Measurements from ENCODE around the gene SEC61A2.
"Not testable (repeated sequence)": the region's sequence is repeated elsewhere in the genome, so short reads cannot be mapped to it uniquely, and the experiment has no call there.

Gene SEC61A2

GRCh38 chr10:12156367-12157123 is 27.1 kb downstream of the SEC61A2 start:
- DNase-seq (ENCODE audit: extremely low spot score, insufficient read length, low read depth) = no peak
- no peak for FAIRE-seq

DNA sequence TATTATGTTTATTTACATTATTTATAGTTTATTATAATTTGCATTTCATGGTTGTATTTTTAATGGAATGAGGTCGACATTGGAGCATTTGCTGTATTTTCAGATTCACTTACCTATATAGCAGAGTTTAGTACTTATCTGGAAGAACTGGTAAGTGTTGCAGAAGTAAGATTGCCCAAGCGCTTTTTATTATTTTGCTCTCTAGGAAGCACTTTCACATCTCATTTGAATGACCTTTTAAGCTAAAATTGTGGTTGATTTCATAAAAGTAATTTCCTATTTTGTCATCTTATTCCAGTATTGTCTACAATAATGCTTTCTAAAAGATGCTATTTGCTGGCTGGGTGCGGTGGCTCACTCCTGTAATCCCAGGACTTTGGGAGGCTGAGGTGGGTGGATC is 28.6 kb downstream of the SEC61A2 start:
- DNase-seq (ENCODE audit: extremely low spot score, insufficient read length, low read depth) (no peak), FAIRE-seq (no peak)

GRCh38 chr10:12160664-12161063 is 31.2 kb downstream of the SEC61A2 start:
- DNase-seq (ENCODE audit: extremely low spot score, insufficient read length, low read depth) (no peak), FAIRE-seq (no peak)

DNA sequence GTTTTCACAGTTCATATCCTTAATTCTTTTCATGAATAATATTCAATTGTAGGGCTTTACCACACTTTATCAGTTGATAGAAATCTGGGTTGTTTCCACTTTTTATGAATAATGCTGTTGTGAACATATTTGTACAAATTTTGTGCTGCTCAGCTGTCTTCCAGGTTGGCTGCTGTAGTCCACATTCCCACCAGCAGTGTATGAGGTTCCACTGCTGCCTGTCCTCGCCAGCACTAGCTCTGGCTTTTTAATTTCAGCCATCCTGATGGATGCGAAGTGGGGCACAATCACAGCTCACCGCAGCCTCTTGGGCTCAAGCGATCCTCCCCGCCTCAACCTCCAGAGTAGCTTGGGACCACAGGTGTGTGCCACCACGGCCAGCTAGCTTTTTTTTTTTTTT is 33.5 kb downstream of the SEC61A2 start:
- DNase-seq (ENCODE audit: extremely low spot score, insufficient read length, low read depth) = no peak
- FAIRE-seq = no peak

DNA sequence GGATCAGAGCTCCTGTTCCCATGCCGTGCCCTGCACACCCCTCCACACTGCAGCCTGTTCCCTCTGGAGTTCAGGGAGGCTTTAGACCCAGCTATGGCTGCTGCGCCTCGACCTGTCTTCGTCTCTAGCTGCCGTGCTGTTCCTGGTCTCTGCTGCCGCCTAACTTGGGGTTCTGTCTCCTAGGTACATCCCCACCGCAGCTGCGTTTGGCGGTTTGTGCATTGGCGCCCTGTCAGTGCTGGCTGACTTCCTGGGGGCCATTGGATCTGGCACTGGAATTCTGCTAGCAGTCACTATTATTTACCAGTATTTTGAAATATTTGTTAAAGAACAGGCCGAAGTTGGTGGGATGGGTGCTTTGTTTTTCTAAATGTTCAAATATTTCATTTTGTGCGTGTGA is 34.6 kb downstream of the SEC61A2 start:
- DNase-seq (ENCODE audit: extremely low spot score, insufficient read length, low read depth) (no peak), FAIRE-seq (no peak)

DNA sequence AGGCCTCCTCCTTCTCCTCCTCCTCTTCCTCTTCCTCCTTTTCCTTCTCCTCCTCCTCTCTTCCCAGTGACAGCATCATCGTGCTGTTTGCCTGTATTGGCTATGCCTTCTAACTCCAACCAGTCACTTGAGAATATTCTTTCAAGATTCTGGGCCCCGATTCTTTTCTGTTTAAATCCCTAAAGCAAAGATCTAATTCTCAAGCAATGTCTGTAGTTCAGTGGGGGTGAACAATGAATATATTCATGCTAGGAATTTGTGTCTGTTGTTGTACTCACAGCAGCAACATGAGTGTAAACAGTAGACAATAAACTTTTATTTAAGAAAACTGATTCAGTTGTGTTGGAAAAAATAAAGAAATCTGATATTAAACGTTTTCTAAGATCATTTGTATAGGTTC is 35.6 kb downstream of the SEC61A2 start:
- FAIRE-seq (no peak), DNase-seq (ENCODE audit: extremely low spot score, insufficient read length, low read depth) (no peak)

- no peak for FAIRE-seq
These were observed 36.7 kb downstream of the SEC61A2 start for GRCh38 chr10:12165999-12166775.

DNA sequence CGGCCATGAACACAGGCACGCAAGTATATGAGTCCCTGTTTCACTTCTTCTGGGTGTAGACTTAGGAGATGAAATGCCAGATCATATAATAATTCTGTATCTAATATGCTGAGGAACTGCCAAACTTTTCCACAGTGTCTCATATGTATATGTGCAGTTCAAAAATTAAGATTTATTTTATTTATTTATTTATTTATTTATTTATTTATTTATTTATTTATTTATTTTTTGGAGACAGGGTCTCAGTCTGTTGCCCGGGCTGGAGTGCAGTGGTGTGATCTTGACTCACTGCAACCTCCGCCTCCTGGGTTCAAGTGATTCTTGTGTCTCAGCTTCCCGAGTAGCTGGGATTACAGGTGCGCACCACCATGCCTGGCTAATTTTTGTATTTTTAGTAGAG is 42.0 kb downstream of the SEC61A2 start:
- DNase-seq (ENCODE audit: extremely low spot score, insufficient read length, low read depth); FAIRE-seq: not testable (repeated sequence)

More at GRCh38 chr10:12165999-12166775, 36.7 kb downstream of the SEC61A2 start:
- no peak for DNase-seq (ENCODE audit: extremely low spot score, insufficient read length, low read depth)

GRCh38 chr10:12177642-12178041 is 48.2 kb downstream of the SEC61A2 start:
- no peak for DNase-seq (ENCODE audit: extremely low spot score, insufficient read length, low read depth)
- FAIRE-seq = no peak

DNA sequence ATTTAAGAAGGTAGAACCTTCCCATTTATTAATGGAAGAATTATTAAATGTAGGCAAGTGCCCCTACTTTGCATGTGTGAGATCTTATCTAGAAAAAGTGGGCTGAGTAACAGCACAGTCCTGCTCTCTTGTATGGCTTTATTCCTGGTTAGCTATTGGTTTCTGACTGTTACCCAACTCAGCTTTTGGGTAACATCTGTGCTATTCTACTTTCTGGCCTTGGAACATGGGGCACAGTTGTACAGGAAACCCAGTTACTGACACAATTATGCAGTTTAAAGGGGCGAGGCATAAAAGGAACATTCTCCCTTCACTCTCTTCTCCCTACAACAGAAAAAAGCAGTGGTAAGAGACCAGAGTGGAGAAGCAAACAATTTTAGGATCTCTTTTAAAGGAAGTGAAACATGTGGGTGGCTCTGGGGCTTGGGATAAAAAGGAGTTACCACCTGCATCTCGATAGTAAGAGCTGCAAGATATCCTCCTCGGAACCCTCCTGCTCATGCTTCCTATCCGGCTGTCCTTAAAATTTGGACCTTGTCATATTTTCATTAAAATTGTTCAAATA is 50.2 kb downstream of the SEC61A2 start:
- DNase-seq (ENCODE audit: extremely low spot score, insufficient read length, low read depth) = no peak
- FAIRE-seq = no peak

DNA sequence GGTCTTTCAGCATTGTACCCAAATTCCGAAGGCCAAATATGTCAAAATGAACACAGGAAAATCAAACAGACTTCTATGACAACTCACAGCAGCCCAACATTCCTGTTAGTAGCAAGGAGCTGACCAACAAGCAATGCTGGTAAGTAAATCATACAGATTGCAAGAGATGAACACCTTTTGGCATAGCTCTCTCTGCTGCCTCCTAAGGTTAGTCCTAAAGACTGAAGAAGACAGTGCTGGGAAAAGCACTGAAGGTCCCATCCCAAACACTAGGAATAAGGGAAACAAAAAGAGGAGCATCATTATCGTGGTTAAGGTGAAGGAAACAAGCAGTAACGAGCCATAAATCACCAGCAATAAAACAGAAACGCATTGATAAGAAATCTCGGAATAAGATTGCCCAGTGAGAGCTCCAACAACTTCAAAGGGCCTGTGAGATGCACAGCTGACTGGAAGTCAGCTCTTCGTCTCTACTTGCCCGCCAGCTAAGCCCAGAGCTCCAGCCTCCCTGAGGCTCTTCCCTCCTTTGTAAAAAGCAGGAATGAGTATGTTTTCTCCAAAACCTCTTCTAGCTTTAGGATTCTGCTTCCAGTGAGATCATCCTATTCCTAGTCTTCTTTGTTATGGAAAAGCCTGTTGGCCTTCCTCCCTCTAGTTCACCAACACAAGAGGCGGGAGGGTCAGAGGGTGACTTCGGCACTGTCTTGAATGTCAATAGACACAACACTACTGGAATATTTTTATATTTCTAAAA is 50.9 kb downstream of the SEC61A2 start:
- DNase-seq (ENCODE audit: extremely low spot score, insufficient read length, low read depth) (no peak), FAIRE-seq (no peak)

GRCh38 chr10:12181065-12181775 is 51.7 kb downstream of the SEC61A2 start:
- DNase-seq (ENCODE audit: extremely low spot score, insufficient read length, low read depth) (no peak), FAIRE-seq (no peak)

GRCh38 chr10:12184165-12184564 is 54.7 kb downstream of the SEC61A2 start:
- DNase-seq (ENCODE audit: extremely low spot score, insufficient read length, low read depth) (no peak), FAIRE-seq (no peak)

DNA sequence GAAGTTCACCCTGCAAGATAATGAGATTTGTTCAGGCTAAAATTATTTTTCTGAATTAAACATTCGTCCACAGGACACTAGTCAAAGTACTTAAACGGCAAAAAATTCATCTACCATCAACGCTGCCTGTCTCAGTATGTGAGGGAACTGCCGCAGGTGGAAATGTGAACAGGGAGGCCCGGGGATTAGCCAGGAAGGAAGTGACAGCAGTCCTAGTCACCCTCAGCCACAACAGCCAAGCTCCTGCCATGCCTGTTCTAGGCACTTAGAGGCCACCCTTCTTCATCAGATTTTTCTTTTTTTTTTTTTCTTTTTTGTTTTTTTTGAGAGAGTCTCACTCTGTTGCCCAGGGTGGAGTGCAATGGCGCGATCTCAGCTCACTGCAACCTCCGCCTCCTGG is 56.8 kb downstream of the SEC61A2 start:
- DNase-seq (ENCODE audit: extremely low spot score, insufficient read length, low read depth) (no peak), FAIRE-seq (no peak)

GRCh38 chr10:12187321-12187905 is 57.9 kb downstream of the SEC61A2 start:
- DNase-seq (ENCODE audit: extremely low spot score, insufficient read length, low read depth) = no peak
- no peak for FAIRE-seq

- DNase-seq (ENCODE audit: extremely low spot score, insufficient read length, low read depth) (no peak), FAIRE-seq (no peak)
These were observed 59.2 kb downstream of the SEC61A2 start for GRCh38 chr10:12188656-12189055.

- DNase-seq (ENCODE audit: extremely low spot score, insufficient read length, low read depth) = no peak
- no peak for FAIRE-seq
These were observed 59.9 kb downstream of the SEC61A2 start for GRCh38 chr10:12189426-12189825.

- no peak for DNase-seq (ENCODE audit: extremely low spot score, insufficient read length, low read depth)
- no peak for FAIRE-seq
These were observed 62.2 kb downstream of the SEC61A2 start for GRCh38 chr10:12191715-12192114.

- no peak for FAIRE-seq
- DNase-seq (ENCODE audit: extremely low spot score, insufficient read length, low read depth) = no peak
These were observed 63.7 kb downstream of the SEC61A2 start for GRCh38 chr10:12193193-12193592.

Data from GM18507 (cell line).